GM21619 (cell line): ENCODE results near the gene UAP1L1.

Experiments used
- ATAC-seq: cut with Tn5 transposase; IDR thresholded peaks from one replicate; pipeline ENCODE4 v1.9.1; 2021; ENCODE audit not compliant: unreplicated experiment

Gene UAP1L1

DNA sequence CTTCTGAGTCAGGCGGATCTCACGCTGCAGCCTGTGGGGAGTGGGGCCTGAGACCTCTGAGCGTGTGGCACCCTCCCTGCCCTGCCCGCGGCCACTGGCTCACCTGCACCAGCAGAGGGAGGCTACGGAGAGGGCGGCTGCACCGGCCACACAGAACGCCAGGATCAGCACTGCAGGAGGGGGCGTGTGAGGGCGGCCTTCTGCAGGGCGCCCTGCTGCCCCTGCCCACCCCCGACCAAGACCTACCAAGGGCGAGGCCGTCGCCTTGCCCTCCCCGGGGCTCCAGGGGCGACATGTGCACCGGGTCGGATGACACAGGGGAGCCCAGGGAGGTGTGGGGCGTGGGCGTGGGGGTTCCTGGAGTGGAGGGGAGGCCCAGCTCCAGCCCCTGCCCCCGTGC lies 36.7 kb upstream of the UAP1L1 start:
- no peak for ATAC-seq

DNA sequence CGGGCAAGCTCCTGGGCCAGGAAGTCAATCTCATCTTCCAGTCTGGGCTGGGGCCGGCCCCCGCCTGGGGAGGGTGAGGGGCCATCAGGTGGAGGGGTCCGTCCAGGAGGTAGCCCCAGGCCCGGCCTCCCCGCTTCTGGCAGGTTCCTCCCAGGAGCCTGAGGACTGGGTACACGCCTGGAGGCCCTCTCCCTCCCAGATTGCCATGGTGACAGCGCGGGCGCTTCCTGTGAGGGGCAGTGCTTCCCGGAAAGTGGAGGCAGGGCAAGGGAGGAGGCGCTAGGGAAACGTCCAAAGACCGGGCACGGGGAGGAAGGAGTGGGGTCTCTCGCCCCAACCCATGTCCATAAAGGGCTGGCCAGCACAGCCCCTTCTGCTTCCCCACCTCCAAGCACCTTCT lies 36.2 kb upstream of the UAP1L1 start:
- no peak for ATAC-seq

DNA sequence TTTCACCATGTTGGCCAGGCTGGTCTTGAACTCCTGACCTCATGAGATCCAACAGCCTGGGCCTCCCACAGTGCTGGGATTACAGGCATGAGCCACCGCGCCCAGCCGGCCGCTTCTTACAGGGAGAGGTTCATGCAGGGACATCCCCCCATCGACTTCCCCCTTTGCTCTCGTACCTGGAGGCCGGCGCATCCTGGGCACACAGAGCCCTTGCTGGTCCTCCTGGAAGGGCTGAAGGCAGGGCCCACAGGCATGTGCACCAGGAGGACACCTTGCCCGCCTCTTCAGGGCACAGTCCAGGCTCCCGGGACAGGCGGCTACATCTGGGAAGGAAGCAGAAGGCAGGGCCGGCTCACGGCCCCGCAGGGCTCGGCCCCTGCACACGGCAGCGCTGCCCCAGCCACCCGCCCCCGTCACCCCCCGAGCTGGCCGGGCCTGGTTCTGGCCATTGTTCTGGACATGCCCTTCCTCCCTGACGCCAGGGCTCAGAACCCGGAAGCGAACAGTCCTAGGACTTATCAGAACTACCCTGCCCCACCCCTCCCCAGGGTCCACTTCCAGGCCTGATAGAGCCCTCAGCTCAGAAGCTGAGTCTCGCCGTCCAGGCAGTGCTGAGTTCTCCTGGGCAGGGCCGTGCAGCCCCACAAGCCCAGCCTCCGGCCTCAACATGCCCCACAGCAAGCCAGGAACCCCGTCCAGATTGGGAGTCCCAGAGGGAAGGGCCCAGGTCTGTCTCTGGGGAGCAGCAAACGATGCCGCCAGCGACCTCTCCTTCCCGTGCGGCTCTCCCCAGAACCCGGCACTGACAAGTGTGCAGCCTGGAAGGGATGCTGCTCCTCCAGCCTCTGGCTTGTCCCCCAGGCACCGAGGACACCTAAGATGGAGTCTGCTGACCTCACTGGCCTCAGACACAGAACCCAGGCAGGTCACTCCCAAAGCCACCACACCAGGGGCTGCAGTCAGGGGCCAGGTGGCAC lies 34.3 kb upstream of the UAP1L1 start:
- no peak for ATAC-seq

DNA sequence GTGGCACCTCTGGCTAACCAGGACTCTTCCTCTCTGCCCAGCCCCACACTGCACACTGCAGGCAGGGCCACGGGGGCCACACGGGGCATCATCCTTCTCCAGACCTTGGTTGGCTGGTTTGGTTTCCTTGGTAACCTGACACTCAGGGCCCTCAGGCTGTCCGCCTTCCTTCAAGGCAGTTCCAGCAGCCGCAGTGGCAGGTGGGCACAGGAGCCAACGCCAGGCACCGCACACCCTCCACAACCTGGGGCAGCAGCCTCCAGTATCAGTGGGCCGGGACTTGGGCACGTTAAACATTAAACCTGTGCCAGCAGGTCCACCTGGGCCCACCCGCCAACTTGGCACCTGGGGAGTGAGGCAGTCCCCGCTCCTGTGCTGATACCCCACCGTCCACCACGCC lies 33.3 kb upstream of the UAP1L1 start:
- ATAC-seq = no peak

DNA sequence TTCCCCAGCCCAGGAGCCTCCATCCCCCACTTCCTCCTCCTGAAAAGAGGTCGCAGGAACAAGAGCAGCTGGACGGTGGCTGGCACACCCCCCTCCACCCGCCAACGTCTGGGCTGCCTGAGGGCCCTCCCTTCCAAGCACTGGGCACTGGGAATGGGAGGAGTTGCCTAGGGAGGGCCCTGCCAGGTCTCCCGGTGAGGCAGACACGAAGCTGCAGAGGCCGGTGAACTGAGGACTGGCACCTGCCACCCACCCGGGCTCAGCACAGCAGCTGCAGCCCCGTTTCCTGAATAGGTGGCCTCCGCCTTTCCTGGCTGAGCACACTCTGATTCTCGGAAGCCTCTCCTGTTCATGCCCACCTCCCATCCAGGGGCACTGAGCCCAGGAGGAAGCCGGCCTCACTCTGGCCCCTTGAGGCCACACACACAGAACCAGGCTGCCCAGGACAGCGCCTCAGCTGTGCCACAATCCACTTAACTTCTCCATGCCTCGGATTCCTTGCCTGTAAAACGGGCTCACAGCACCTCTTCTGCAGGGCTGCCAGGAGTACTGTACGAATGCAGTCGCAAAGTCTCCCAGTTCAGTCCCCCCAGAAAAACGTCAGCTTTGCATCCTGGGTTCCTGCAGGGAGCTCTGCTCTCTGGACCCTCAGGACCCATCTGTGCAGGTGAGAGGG lies 32.7 kb upstream of the UAP1L1 start:
- ATAC-seq = no peak

DNA sequence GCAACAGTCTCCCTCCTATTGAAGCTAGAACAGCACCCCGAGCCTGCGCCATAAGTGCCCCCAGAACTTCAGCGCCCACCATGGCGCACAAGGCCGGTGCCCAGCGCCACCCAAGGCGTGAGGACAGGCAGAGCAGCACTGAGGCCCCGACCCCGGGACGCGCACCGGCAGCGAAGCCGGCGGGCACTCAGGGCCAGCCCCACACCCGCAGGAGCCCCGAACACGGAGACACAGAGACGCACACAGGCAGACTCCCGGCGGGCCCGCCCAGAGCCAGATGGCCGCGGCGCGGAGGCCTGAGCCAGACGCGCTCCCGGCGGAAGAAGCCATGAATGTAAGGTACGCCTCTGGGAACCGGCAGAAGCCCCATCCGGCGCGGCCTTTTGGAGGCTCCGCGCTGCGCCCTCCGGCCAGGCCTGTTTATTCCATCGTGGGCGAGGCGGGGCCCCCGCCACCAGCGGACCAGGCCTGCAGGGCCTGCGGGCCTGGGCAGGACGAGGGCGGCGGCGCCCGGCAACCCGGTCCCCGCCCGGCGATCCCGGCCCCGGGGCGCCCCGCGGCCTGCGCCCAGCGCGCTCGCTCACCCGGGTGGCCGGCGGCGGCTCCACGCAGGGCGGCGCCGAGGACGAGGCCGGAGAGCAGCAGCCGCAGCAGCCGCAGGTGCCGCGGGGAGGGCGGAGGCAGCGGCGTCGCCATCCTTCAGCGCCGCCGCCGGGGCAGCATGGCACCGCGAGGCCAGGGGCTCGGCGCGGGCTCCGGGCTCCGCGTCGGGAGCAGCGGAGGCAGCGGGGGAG lies 31.8 kb upstream of the UAP1L1 start:
- ATAC-seq = no peak

DNA sequence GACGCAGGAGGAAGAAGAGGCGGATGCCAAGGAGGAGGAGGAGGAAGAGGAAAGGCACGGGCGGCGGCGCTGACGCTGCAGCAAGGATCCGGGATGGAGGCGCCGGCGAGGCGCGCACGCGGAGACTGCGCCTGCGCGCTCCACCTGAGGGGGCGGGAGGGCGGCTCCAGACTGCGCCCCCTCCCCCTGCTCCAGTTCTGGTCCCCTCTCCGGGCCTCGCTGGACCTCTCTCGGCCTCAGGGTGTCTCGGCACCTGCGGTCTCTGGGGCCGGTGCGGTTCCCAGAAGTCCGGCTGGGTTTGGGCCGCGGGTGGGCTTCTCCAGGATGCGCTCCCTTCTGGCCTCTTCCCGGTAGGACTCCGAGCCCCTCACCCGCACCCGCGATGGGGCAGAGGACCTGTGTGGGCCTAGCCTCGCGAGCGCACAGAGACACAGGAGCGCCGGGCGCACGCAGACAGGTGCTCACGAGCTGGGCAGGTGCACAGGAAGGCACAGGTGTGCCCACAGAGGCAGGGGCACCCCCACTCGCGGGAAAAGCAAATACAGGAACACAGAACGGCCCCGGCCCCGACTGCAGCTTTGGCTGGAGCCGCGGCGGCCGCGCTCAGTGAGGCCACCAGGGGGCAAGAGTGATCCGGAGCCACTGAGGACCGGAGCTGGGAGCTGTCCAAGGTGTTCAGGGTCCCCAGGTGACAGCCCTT lies 31.1 kb upstream of the UAP1L1 start, which contains the start of gene NPDC1:
Gene NPDC1 (minus strand): TSS at position 90 of the 700 bp plus-strand sequence. CDS start 188 bp downstream, outside the sequence.
- ATAC-seq = no peak

DNA sequence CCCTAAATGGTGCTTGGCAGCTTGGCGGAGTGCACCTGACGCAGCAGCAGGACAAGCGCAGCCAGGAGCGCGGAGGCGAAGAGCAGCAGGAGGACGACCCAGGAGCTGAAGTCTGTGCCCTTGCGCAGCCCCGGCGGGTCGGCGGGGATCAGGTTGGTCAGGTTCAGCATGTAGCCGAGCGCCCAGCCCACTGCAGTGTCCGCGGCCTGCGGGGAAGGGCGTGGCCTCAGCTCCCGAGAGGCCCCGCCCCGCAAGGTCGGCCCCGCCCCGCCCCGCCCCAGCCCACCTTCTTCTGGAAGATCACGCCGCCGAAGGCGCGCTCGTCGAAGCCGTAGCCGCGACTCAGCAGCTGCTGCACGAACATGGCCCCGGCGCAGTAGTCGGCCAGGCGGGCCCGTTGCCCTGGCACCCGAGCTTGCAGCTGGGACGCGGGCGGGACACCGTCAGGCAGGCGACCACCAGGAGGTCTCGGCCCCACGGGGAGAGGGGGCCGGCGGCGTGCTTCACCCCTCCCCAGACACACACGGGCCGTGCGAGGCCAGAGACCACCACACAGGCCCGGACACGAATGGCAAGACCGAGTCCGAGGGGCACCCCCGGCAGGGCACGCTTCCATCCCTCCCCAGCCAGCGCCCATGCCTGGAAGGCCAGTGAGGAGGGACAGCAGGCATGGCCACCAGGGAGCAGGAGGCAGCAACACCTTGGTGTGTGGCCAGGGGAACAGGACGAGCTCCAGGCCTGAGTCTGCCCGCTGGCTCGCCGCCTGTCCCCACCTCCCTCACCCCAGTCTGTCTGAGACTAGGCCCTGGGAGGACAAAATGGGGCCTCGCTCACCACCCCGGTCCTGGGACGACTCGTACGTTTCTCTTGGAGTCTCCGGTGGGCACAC lies 28.4 kb upstream of the UAP1L1 start:
- ATAC-seq = no peak

DNA sequence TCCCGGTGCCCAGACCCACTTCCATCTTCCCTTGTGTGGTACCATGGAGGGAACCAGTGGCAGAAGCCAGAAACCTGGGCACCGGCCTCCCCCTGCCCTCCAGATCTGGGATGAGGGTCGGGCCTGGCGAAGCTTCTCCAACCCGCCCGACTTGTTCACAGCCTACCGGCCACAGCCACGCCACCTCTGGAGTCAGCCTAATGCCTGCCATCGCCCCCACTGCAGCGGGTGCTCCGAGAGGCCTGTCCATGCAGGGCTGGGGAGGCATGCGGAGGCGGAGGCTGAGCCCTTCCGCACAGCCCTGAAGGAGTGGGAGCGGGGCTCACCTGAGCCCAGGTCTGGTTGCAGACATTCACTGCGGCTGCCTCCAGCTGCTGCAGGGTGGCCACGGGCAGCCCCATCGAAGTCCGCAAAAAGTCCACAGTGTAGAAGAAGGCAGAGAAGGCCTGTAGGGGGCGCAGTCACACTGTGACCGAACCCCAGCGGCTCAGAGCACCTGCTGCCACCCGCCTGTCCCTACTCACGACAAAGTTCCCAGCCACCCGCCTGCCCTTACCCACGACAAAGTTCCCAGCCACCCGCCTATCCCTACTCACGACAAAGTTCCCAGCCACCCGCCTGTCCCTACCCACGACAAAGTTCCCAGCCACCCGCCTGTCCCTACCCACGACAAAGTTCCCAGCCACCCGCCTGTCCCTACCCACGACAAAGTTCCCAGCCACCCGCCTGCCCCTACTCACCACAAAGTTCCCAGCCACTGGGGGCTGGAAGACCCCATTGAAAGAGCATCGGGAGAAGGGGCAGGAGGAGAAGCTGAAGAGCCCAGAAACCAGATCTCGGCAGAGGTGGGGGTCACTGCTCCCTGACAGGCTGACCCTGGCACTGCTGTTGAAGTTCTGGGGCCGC lies 27.5 kb upstream of the UAP1L1 start:
- ATAC-seq = no peak

DNA sequence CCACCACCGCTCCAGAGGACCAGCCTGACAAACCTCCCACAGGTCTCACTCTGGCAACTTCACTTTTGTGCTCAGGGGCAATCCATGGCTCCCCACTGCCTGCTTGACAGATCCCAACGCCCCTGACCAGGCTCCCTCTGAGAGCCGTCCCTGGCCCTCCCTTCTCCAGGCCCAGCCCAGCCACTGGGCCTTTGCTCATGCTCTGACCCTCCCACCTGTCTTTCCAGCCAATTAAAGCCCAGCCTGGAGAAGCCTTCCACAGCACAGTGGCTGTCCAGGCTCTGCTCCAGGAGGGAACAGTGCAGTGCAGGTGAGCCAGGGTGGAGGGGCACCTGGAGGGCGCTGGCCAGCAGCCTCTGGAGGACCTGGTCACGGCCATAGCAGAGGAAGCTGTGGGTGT lies 26.7 kb upstream of the UAP1L1 start:
- no peak for ATAC-seq

DNA sequence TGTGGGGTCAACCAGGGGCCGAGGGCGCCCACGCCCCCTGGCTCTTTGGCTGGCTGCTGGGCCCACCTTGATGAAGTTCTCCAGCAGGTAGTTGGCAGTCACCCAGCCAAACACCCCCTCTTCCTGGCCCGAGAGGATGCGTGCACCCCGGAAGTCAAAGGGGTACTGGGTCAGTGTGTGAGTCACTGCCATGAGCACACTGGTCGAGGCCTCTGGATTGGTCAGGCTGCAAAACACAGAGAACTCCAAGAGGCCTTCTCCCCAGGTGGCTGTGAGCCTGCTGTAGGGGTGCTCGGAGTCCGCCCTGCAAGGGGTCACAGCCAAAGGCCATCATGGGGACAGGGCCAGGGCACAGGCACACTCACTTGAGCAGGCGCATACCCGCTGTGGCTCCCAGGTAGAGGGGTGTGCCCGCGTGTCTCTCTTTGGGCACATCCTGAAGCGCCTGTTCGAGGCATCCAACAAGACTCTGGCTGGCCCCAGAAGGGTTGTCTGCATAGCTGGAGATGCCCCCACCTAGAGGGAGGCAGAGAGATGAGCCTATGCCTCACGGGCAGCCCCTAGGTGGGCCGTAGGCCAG lies 26.1 kb upstream of the UAP1L1 start:
- ATAC-seq = no peak

DNA sequence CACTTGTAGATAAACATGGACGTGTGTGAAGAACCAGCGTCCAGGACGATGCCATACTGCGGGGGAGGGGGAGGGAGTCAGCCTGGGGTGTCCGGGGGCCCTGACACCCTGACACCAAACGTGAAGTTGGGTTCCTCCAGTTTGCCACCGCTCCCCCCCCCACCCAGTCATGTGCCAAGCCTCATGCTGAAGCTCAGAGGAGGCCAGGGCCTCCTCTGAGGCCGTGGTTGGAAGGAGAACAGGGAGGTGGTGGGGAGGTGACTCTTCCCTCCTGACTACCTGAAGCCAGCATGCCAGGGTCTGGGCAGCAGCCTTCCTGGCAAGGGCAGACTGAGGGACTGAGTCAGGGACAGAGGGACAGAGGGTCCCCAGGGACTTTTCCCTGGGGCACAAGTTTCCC lies 25.0 kb upstream of the UAP1L1 start:
- ATAC-seq = no peak

DNA sequence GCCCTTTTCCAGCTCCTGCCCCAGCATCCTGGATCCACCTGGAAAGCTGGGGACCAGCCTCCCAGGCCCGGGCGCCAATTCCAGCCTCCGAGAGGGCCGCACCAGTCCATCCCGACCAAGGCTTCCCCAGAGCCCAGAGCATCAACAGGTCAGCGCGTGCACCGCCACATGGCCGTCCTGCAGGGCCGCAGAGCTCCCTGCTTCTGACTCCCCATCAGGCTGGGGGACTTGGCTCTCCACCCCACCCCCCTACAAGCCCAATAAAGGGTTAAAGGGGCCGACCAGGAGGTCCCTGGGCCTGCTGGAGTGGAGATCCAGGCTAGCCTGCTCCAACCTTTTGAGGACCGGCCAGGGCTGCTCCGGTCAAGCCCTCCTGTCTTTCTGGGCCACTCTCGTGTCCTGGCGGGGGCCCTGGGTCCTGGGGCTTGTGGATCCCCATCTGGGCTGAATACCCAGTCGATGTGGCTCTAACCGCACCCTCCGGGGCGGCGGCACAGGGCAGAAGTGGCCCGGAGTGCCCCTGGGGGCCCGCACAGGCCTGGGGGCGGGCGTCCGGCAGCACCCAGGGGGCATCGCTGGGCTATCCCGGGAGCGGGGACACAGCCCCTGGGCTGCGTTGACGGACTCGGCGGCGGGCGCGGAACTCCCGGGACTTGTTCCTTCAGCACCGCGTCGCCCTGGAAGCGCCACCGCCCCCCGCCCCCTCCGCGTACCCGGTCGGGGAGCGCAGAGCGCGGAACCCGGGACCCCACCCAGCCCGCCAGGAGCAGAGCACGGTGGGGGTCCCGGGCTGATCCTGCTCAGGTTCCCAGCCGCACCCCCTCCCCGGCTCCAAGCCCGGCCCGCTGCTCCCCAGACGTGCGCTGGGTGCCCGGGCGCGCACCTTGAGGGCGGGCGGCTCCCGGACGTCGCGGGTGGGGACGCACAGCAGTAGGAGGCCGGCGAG lies 24.0 kb upstream of the UAP1L1 start:
- ATAC-seq = no peak

DNA sequence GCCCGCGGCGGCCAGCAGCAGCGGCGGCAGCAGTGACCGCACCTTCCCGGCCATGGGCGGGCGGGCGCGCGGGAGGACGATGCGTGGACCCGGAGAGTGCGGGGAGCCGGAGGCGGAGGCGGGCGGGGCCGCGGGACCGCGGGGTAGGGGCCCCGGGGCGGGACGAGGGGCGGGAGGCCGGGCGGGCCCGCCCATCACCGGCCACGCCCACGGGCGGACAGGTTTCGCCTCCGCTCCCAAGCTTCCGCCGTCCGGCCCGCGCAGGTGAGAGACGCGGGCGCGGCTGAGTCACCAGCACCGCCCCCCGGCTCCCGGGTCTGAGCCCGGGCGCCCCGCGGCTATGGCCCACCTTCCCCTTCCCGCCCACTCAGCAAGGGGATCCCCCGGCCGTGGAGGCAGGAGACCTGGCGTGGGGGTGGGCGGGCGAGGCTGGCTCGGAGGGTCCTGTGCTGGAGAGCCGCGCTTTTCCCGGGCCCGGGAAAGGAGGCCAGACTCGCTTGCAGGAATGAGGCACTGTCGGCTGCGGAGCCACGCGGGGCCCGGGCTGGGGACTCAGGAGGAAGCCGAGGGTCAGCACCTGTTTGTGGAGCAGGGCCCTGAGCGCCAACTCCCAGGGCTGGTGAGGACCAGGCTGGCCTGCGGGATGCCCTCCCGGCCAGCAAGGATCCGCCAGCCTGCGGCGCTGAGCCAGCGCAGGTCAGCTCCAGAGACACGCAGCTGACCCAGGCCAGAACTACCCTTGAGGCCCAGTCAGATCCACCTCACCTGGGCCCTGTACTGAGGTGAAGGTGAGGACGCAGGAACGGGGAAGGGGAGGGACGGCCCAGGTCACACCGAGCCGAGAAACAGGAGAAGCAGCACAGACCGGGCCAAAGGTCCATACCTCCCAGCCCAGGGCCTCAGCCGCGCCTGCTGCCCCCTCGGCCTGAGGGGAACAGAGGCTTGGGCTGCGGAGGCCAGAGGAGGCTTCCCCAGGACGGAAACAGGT lies 23.1 kb upstream of the UAP1L1 start, which contains the start of gene ENTPD2:
Gene ENTPD2 (minus strand): TSS at position 118 of the 988 bp plus-strand sequence. CDS start 64 bp downstream, at position 54.
- ATAC-seq = no peak

DNA sequence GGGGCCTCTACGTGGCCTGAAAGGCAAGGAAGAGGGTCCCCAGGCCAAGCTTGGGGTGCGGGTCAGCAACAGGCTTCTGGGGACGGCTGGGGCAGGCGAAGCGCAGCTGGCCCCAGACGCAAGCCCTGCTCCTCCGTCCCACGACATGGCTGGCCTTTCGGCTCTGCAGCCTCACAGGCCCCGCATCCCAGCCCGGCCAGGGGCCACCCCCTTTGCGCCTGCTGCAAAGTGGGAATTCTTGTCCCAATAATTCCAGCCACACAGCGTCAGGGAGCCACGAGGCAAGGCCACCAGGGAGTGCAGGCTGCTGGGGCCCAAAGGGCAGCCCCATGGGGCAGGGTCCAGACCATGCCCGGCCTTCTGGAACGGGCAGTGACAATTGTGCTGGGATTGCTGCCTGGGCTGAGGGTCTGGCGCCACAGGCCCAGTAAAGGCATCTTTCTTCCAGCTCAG lies 22.4 kb upstream of the UAP1L1 start:
- no peak for ATAC-seq
